ENCODE measurements around the gene WDR36.

- TF ChIP-seq, protein P1, sequence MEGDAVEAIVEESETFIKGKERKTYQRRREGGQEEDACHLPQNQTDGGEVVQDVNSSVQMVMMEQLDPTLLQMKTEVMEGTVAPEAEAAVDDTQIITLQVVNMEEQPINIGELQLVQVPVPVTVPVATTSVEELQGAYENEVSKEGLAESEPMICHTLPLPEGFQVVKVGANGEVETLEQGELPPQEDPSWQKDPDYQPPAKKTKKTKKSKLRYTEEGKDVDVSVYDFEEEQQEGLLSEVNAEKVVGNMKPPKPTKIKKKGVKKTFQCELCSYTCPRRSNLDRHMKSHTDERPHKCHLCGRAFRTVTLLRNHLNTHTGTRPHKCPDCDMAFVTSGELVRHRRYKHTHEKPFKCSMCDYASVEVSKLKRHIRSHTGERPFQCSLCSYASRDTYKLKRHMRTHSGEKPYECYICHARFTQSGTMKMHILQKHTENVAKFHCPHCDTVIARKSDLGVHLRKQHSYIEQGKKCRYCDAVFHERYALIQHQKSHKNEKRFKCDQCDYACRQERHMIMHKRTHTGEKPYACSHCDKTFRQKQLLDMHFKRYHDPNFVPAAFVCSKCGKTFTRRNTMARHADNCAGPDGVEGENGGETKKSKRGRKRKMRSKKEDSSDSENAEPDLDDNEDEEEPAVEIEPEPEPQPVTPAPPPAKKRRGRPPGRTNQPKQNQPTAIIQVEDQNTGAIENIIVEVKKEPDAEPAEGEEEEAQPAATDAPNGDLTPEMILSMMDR (IDR thresholded peaks at IDR 0.05): no peak
- TF ChIP-seq POLR2A (IDR thresholded peaks at IDR 0.05): no peak
Measured at GRCh38 chr5:111122398-111122797, 30.2 kb downstream of the WDR36 start.
